ENCODE data around the gene FAM204A.

FAM204A gene

GRCh38 chr10:118341791-118342637 lies at the start of gene FAM204A:
Gene FAM204A (minus strand): TSS chr10:118342324. CDS start chr10:118336415, 5,909 bp downstream.
- no peaks in the 10 kb centered on the region for H3K27me3 Mint-ChIP-seq
- peaks cover 9% of the 10 kb centered on the region for H3K36me3 Mint-ChIP-seq (ENCODE audit: insufficient read depth)
- H3K27ac Mint-ChIP-seq (ENCODE audit: low read depth), result peak within 1 kb of the TSS; percentile 96
- peaks cover 41% of the 10 kb centered on the region for H3K4me1 Mint-ChIP-seq
- peak; percentile 98 to 99 for DNase-seq (ENCODE audit: low spot score in 2 of 2)
- H3K9me3 Mint-ChIP-seq, result no peaks in the 10 kb centered on the region
- peak within 1 kb of the TSS; percentile 85 for H3K4me3 Mint-ChIP-seq
- ATAC-seq (replicated peaks; ENCODE audit: extremely low read depth, poor library complexity, severe bottlenecking), result peak; percentile 100

- Mint-ChIP-seq H3K4me1 (no peaks in the 10 kb centered on the region), H3K4me3 (no peak overlapping the region), H3K27ac (ENCODE audit: low read depth) (no peak overlapping the region), H3K36me3 (ENCODE audit: insufficient read depth) (no peaks in the 10 kb centered on the region), H3K9me3 (no peaks in the 10 kb centered on the region), H3K27me3 (peaks cover 59% of the 10 kb centered on the region)
- DNase-seq (ENCODE audit: low spot score in 2 of 2), result no peak
- ATAC-seq (replicated peaks; ENCODE audit: extremely low read depth, poor library complexity, severe bottlenecking), result no peak
Measured at GRCh38 chr10:118383699-118384098, 41.6 kb upstream of the FAM204A start.

- DNase-seq (ENCODE audit: low spot score in 2 of 2), result no peak
- no peak overlapping the region for H3K27ac Mint-ChIP-seq (ENCODE audit: low read depth)
- ATAC-seq (replicated peaks; ENCODE audit: extremely low read depth, poor library complexity, severe bottlenecking), result no peak
- peaks cover 64% of the 10 kb centered on the region for H3K27me3 Mint-ChIP-seq
- H3K4me3 Mint-ChIP-seq, result no peak overlapping the region
- H3K4me1 Mint-ChIP-seq, result no peaks in the 10 kb centered on the region
- H3K9me3 Mint-ChIP-seq, result no peaks in the 10 kb centered on the region
- no peaks in the 10 kb centered on the region for H3K36me3 Mint-ChIP-seq (ENCODE audit: insufficient read depth)
Measured at GRCh38 chr10:118383063-118383689, 41.1 kb upstream of the FAM204A start.

GRCh38 chr10:118374404-118374803 lies 32.3 kb upstream of the FAM204A start:
- no peak for DNase-seq (ENCODE audit: low spot score in 2 of 2)
- H3K4me3 Mint-ChIP-seq, result no peak overlapping the region
- ATAC-seq (replicated peaks; ENCODE audit: extremely low read depth, poor library complexity, severe bottlenecking), result no peak
- H3K9me3 Mint-ChIP-seq, result no peaks in the 10 kb centered on the region
- H3K4me1 Mint-ChIP-seq, result no peaks in the 10 kb centered on the region
- H3K27me3 Mint-ChIP-seq, result peaks cover 85% of the 10 kb centered on the region
- H3K27ac Mint-ChIP-seq (ENCODE audit: low read depth), result no peak overlapping the region
- H3K36me3 Mint-ChIP-seq (ENCODE audit: insufficient read depth), result no peaks in the 10 kb centered on the region

GRCh38 chr10:118373786-118374185 lies 31.7 kb upstream of the FAM204A start:
- Mint-ChIP-seq H3K36me3 (ENCODE audit: insufficient read depth) (no peaks in the 10 kb centered on the region), H3K4me1 (no peaks in the 10 kb centered on the region), H3K9me3 (no peaks in the 10 kb centered on the region), H3K27ac (ENCODE audit: low read depth) (no peak overlapping the region), H3K27me3 (peaks cover 81% of the 10 kb centered on the region), H3K4me3 (no peak overlapping the region)
- DNase-seq (ENCODE audit: low spot score in 2 of 2), result no peak
- no peak for ATAC-seq (replicated peaks; ENCODE audit: extremely low read depth, poor library complexity, severe bottlenecking)

GRCh38 chr10:118370499-118370898 lies 28.4 kb upstream of the FAM204A start:
- H3K27me3 Mint-ChIP-seq, result peaks cover 74% of the 10 kb centered on the region
- no peaks in the 10 kb centered on the region for H3K4me1 Mint-ChIP-seq
- H3K9me3 Mint-ChIP-seq, result no peaks in the 10 kb centered on the region
- DNase-seq (ENCODE audit: low spot score in 2 of 2), result no peak
- no peak for ATAC-seq (replicated peaks; ENCODE audit: extremely low read depth, poor library complexity, severe bottlenecking)
- H3K4me3 Mint-ChIP-seq, result no peak overlapping the region
- H3K36me3 Mint-ChIP-seq (ENCODE audit: insufficient read depth), result peaks cover 1% of the 10 kb centered on the region
- H3K27ac Mint-ChIP-seq (ENCODE audit: low read depth), result no peak overlapping the region

- Mint-ChIP-seq H3K36me3 (ENCODE audit: insufficient read depth) (peaks cover 1% of the 10 kb centered on the region), H3K4me3 (no peak overlapping the region), H3K4me1 (no peaks in the 10 kb centered on the region), H3K27me3 (peaks cover 76% of the 10 kb centered on the region), H3K27ac (ENCODE audit: low read depth) (no peak overlapping the region), H3K9me3 (no peaks in the 10 kb centered on the region)
- ATAC-seq (replicated peaks; ENCODE audit: extremely low read depth, poor library complexity, severe bottlenecking) (no peak), DNase-seq (ENCODE audit: low spot score in 2 of 2) (no peak)
Measured at GRCh38 chr10:118369641-118370205, 27.6 kb upstream of the FAM204A start.

GRCh38 chr10:118365702-118366101 lies 23.6 kb upstream of the FAM204A start:
- Mint-ChIP-seq H3K4me1 (no peaks in the 10 kb centered on the region), H3K27me3 (peaks cover 57% of the 10 kb centered on the region), H3K9me3 (no peaks in the 10 kb centered on the region), H3K27ac (ENCODE audit: low read depth) (no peak overlapping the region), H3K36me3 (ENCODE audit: insufficient read depth) (peaks cover 1% of the 10 kb centered on the region), H3K4me3 (no peak overlapping the region)
- ATAC-seq (replicated peaks; ENCODE audit: extremely low read depth, poor library complexity, severe bottlenecking), result no peak
- DNase-seq (ENCODE audit: low spot score in 2 of 2), result no peak

GRCh38 chr10:118362103-118362502 lies 20.0 kb upstream of the FAM204A start:
- DNase-seq (ENCODE audit: low spot score in 2 of 2) (no peak), ATAC-seq (replicated peaks; ENCODE audit: extremely low read depth, poor library complexity, severe bottlenecking) (no peak)
- Mint-ChIP-seq H3K4me1 (no peaks in the 10 kb centered on the region), H3K36me3 (ENCODE audit: insufficient read depth) (no peaks in the 10 kb centered on the region), H3K27ac (ENCODE audit: low read depth) (no peak overlapping the region), H3K27me3 (peaks cover 38% of the 10 kb centered on the region), H3K9me3 (no peaks in the 10 kb centered on the region), H3K4me3 (no peak overlapping the region)

- ATAC-seq (replicated peaks; ENCODE audit: extremely low read depth, poor library complexity, severe bottlenecking) (no peak), DNase-seq (ENCODE audit: low spot score in 2 of 2) (no peak)
- Mint-ChIP-seq H3K27ac (ENCODE audit: low read depth) (no peak overlapping the region), H3K4me3 (no peak overlapping the region), H3K9me3 (no peaks in the 10 kb centered on the region), H3K36me3 (ENCODE audit: insufficient read depth) (peaks cover 2% of the 10 kb centered on the region), H3K27me3 (peaks cover 44% of the 10 kb centered on the region), H3K4me1 (no peaks in the 10 kb centered on the region)
Measured at GRCh38 chr10:118358327-118358726, 16.2 kb upstream of the FAM204A start.

GRCh38 chr10:118357841-118358240 lies 15.7 kb upstream of the FAM204A start:
- H3K4me1 Mint-ChIP-seq, result no peaks in the 10 kb centered on the region
- peaks cover 2% of the 10 kb centered on the region for H3K36me3 Mint-ChIP-seq (ENCODE audit: insufficient read depth)
- H3K9me3 Mint-ChIP-seq, result no peaks in the 10 kb centered on the region
- H3K4me3 Mint-ChIP-seq, result no peak overlapping the region
- ATAC-seq (replicated peaks; ENCODE audit: extremely low read depth, poor library complexity, severe bottlenecking) (no peak), DNase-seq (ENCODE audit: low spot score in 2 of 2) (no peak)
- H3K27me3 Mint-ChIP-seq, result peaks cover 46% of the 10 kb centered on the region
- H3K27ac Mint-ChIP-seq (ENCODE audit: low read depth), result no peak overlapping the region

GRCh38 chr10:118356628-118357027 lies 14.5 kb upstream of the FAM204A start:
- Mint-ChIP-seq H3K27me3 (peaks cover 54% of the 10 kb centered on the region), H3K9me3 (no peaks in the 10 kb centered on the region), H3K27ac (ENCODE audit: low read depth) (no peak overlapping the region), H3K4me3 (no peak overlapping the region), H3K36me3 (ENCODE audit: insufficient read depth) (peaks cover 2% of the 10 kb centered on the region), H3K4me1 (no peaks in the 10 kb centered on the region)
- ATAC-seq (replicated peaks; ENCODE audit: extremely low read depth, poor library complexity, severe bottlenecking), result no peak
- no peak for DNase-seq (ENCODE audit: low spot score in 2 of 2)

- Mint-ChIP-seq H3K4me1 (no peaks in the 10 kb centered on the region), H3K27me3 (peaks cover 65% of the 10 kb centered on the region), H3K9me3 (no peaks in the 10 kb centered on the region), H3K27ac (ENCODE audit: low read depth) (no peak overlapping the region), H3K36me3 (ENCODE audit: insufficient read depth) (peaks cover 2% of the 10 kb centered on the region), H3K4me3 (no peak overlapping the region)
- DNase-seq (ENCODE audit: low spot score in 2 of 2) (no peak), ATAC-seq (replicated peaks; ENCODE audit: extremely low read depth, poor library complexity, severe bottlenecking) (no peak)
Measured at GRCh38 chr10:118355234-118355633, 13.1 kb upstream of the FAM204A start.
